ENCODE data around the gene CDH6.

GRCh38 chr5:31289429-31289828 lies 95.9 kb downstream of the CDH6 start:
- no peak for TF ChIP-seq CTCF (IDR thresholded peaks at IDR 0.05; ENCODE audit: borderline replicate concordance, extremely low read depth, low read length, poor library complexity, severe bottlenecking)
- TF ChIP-seq EZH2 (IDR thresholded peaks at IDR 0.05; ENCODE audit: borderline replicate concordance, low read depth, low read length, severe bottlenecking), result no peak

Data from DND-41 (cell line).